ENCODE results near the gene HS6ST1.

The HS6ST1 gene

GRCh38 chr2:128287780-128288735 is 30.6 kb downstream of the HS6ST1 start:
- TF ChIP-seq EZH2 (IDR thresholded peaks at IDR 0.05; ENCODE audit: borderline replicate concordance, low read depth, low read length, severe bottlenecking): no peak
- TF ChIP-seq CTCF (IDR thresholded peaks at IDR 0.05; ENCODE audit: borderline replicate concordance, extremely low read depth, low read length, poor library complexity, severe bottlenecking): no peak
- ATAC-seq (ENCODE audit: insufficient read depth, low read depth) (peak; percentile 61), DNase-seq (peak; percentile 26)
- Histone ChIP-seq H3K4me3 (ENCODE audit: low read depth in 1 of 2, low read length in 2 of 2) (no peak overlapping the region), H3K27ac (ENCODE audit: low read length) (no peak overlapping the region), H3K9ac (ENCODE audit: low read depth, low read length) (no peak overlapping the region), H3K79me2 (ENCODE audit: insufficient read depth, low read length) (peaks cover 99% of the 10 kb centered on the region), H4K20me1 (ENCODE audit: insufficient read depth, low read length) (peaks cover 97% of the 10 kb centered on the region), H3K27me3 (ENCODE audit: insufficient read depth, low read length, poor library complexity) (no peaks in the 10 kb centered on the region), H3K36me3 (ENCODE audit: insufficient read depth, low read length) (peaks cover 79% of the 10 kb centered on the region), H2AFZ (ENCODE audit: low read depth, low read length) (no peak overlapping the region), H3K4me1 (ENCODE audit: insufficient read depth, low read length) (peaks cover 5% of the 10 kb centered on the region; the same call in 1 of the 2 replicates), H3K4me2 (ENCODE audit: insufficient read depth, low read length) (no peak overlapping the region), H3K9me3 (ENCODE audit: insufficient read depth, low read length, severe bottlenecking) (no peaks in the 10 kb centered on the region)

- Histone ChIP-seq H3K36me3 (ENCODE audit: insufficient read depth, low read length) (peaks cover 84% of the 10 kb centered on the region), H4K20me1 (ENCODE audit: insufficient read depth, low read length) (peaks cover 97% of the 10 kb centered on the region), H3K27me3 (ENCODE audit: insufficient read depth, low read length, poor library complexity) (no peaks in the 10 kb centered on the region), H3K4me1 (ENCODE audit: insufficient read depth, low read length) (peaks cover 5% of the 10 kb centered on the region; the same call in 1 of the 2 replicates), H2AFZ (ENCODE audit: low read depth, low read length) (no peak overlapping the region), H3K79me2 (ENCODE audit: insufficient read depth, low read length) (peaks cover 99% of the 10 kb centered on the region), H3K4me3 (ENCODE audit: low read depth in 1 of 2, low read length in 2 of 2) (no peak overlapping the region), H3K9ac (ENCODE audit: low read depth, low read length) (no peak overlapping the region), H3K4me2 (ENCODE audit: insufficient read depth, low read length) (no peak overlapping the region), H3K9me3 (ENCODE audit: insufficient read depth, low read length, severe bottlenecking) (no peaks in the 10 kb centered on the region), H3K27ac (ENCODE audit: low read length) (no peak overlapping the region)
- ATAC-seq (ENCODE audit: insufficient read depth, low read depth): no peak
- TF ChIP-seq CTCF (IDR thresholded peaks at IDR 0.05; ENCODE audit: borderline replicate concordance, extremely low read depth, low read length, poor library complexity, severe bottlenecking) (no peak), EZH2 (IDR thresholded peaks at IDR 0.05; ENCODE audit: borderline replicate concordance, low read depth, low read length, severe bottlenecking) (no peak)
- DNase-seq: no peak
These were observed 31.5 kb downstream of the HS6ST1 start for GRCh38 chr2:128286905-128287779.

- ATAC-seq (ENCODE audit: insufficient read depth, low read depth): no peak
- TF ChIP-seq CTCF (IDR thresholded peaks at IDR 0.05; ENCODE audit: borderline replicate concordance, extremely low read depth, low read length, poor library complexity, severe bottlenecking) (no peak), EZH2 (IDR thresholded peaks at IDR 0.05; ENCODE audit: borderline replicate concordance, low read depth, low read length, severe bottlenecking) (no peak)
- H3K27ac ChIP-seq (ENCODE audit: low read length): no peak overlapping the region
- peaks cover 5% of the 10 kb centered on the region; the same call in 1 of the 2 replicates for H3K4me1 ChIP-seq (ENCODE audit: insufficient read depth, low read length)
- DNase-seq: no peak
- no peak overlapping the region for H3K4me3 ChIP-seq (ENCODE audit: low read depth in 1 of 2, low read length in 2 of 2)
- no peak overlapping the region for H2AFZ ChIP-seq (ENCODE audit: low read depth, low read length)
- H3K4me2 ChIP-seq (ENCODE audit: insufficient read depth, low read length): no peak overlapping the region
- no peaks in the 10 kb centered on the region for H3K9me3 ChIP-seq (ENCODE audit: insufficient read depth, low read length, severe bottlenecking)
- H3K9ac ChIP-seq (ENCODE audit: low read depth, low read length): no peak overlapping the region
- H4K20me1 ChIP-seq (ENCODE audit: insufficient read depth, low read length): peaks cover 97% of the 10 kb centered on the region
- H3K27me3 ChIP-seq (ENCODE audit: insufficient read depth, low read length, poor library complexity): no peaks in the 10 kb centered on the region
- peaks cover 88% of the 10 kb centered on the region for H3K36me3 ChIP-seq (ENCODE audit: insufficient read depth, low read length)
- peaks cover 99% of the 10 kb centered on the region for H3K79me2 ChIP-seq (ENCODE audit: insufficient read depth, low read length)
These were observed 32.5 kb downstream of the HS6ST1 start for GRCh38 chr2:128286011-128286721.
